A673 (cell line): ENCODE data around the gene MAGEB16. TPM values are rescaled to one million over a fixed set of nuclear protein-coding genes. Genes with fewer than 3 reads are reported as not detected.

ENCODE experiments used
- BruUV-seq: library from RNA; stranded (reverse); fragments of 400-500 nt; replicated peaks from 2 replicates; lab custom pipeline; 2021; lab: Mats Ljungman, UMichigan
- CTCF ChIA-PET: fragments of 300-600 bp; sonication (Branson Sonifier 250); formaldehyde crosslinking; loops from one replicate; lab custom pipeline; 2022; ENCODE audit warnings: antibody characterized with exemption; lab: Charles Lee
- POLR2A ChIA-PET: fragments of 300-600 bp; sonication (Branson Sonifier 250); formaldehyde crosslinking; loops from one replicate; lab custom pipeline; 2022; ENCODE audit warnings: antibody characterized with exemption; ENCODE audit not compliant: low non-redundant PET; lab: Charles Lee
- DNase-seq: peaks from one replicate; pipeline ENCODE4 v3.0.0-alpha.2; 2015; ENCODE audit warnings: low spot score
- H3K27ac ChIP-seq: fragments of 200-600 bp; sonication (generic); 2 replicates; pipeline ENCODE4 v1.5.1; 2016; ENCODE audit warnings: mixed run types, low read depth, mild to moderate bottlenecking, mixed read lengths, antibody characterized with exemption, low read length; ENCODE audit not compliant: poor library complexity, severe bottlenecking
- H3K27me3 ChIP-seq: fragments of 200-600 bp; sonication (generic); replicated peaks from 2 replicates; pipeline ENCODE4 v1.6.1; 2017; ENCODE audit warnings: mixed run types, low read depth, mild to moderate bottlenecking, mixed read lengths, antibody characterized with exemption, low read length; ENCODE audit not compliant: insufficient read depth, poor library complexity
- H3K36me3 ChIP-seq: fragments of 200-600 bp; sonication (generic); 2 replicates; pipeline ENCODE4 v1.6.1; 2016; ENCODE audit warnings: mixed run types, mild to moderate bottlenecking, mixed read lengths, antibody characterized with exemption, low read length; ENCODE audit not compliant: insufficient read depth, poor library complexity, severe bottlenecking
- H3K4me1 ChIP-seq: fragments of 200-600 bp; sonication (generic); 2 replicates; pipeline ENCODE4 v1.6.1; 2017; ENCODE audit warnings: mixed run types, mild to moderate bottlenecking, mixed read lengths, antibody characterized with exemption, low read length; ENCODE audit not compliant: insufficient read depth, poor library complexity, severe bottlenecking
- H3K4me3 ChIP-seq: fragments of 200-600 bp; sonication (generic); 2 replicates; pipeline ENCODE4 v1.5.1; 2016; ENCODE audit warnings: low read depth, mixed run types, mild to moderate bottlenecking, mixed read lengths, low read length; ENCODE audit not compliant: poor library complexity, severe bottlenecking
- H3K9me3 ChIP-seq: fragments of 200-600 bp; sonication (generic); 2 replicates; pipeline ENCODE4 v1.6.1; 2016; ENCODE audit warnings: mixed run types, low read depth, mild to moderate bottlenecking, mixed read lengths, antibody characterized with exemption, low read length; ENCODE audit not compliant: poor library complexity, severe bottlenecking
- EZH2 ChIP-seq: fragments of 200-600 bp; sonication (generic); IDR thresholded peaks from 2 replicates; pipeline ENCODE4 v1.6.1; 2017; ENCODE audit warnings: borderline replicate concordance, low read depth, mild to moderate bottlenecking, mixed read lengths, antibody characterized with exemption, low read length; ENCODE audit not compliant: poor library complexity, severe bottlenecking
- intact Hi-C: fragments of 100-400 bp; cut with micrococcal nuclease; formaldehyde crosslinking; loops from one replicate; pipeline ENCODE4 v1.10.0; 2022; ENCODE audit not compliant: unreplicated experiment
- total RNA-seq: library from RNA; stranded (reverse); gene quantifications from 2 replicates; pipeline ENCODE4 v1.2.3, GENCODE V29; 2021
- TF ChIP-seq, protein P1 (sequence below): fragments of 300-800, 200-600 bp; sonication (generic); conservative IDR thresholded peaks from 2 replicates; pipeline ENCODE4 v1.5.1; 2017; ENCODE audit warnings: low read depth, mild to moderate bottlenecking, antibody characterized with exemption, low read length, moderate library complexity, mixed read lengths

Gene MAGEB16
- total RNA-seq, 1 experiment from 2014 or later: not detected

DNA sequence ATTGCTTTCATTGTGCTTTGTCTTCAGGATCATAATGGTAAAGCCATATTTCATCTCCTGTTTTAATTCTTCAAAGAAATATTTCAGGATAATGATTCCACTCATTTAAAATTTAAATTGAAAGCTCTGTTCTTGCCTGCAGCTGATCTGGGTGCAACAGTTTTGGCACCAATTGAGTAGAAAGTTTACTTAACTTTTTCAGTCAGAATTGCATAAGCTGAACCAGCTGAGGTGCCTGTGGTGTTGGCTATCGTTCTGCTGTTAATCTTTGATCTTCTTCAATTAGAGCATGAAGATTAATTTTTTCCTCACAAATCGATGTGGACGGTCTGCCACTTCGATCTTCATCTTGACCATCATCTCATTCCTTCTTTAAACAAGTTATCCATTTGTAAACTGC lies 49.6 kb downstream of the MAGEB16 start:
- TF ChIP-seq EZH2: no peak
- TF ChIP-seq, protein P1, sequence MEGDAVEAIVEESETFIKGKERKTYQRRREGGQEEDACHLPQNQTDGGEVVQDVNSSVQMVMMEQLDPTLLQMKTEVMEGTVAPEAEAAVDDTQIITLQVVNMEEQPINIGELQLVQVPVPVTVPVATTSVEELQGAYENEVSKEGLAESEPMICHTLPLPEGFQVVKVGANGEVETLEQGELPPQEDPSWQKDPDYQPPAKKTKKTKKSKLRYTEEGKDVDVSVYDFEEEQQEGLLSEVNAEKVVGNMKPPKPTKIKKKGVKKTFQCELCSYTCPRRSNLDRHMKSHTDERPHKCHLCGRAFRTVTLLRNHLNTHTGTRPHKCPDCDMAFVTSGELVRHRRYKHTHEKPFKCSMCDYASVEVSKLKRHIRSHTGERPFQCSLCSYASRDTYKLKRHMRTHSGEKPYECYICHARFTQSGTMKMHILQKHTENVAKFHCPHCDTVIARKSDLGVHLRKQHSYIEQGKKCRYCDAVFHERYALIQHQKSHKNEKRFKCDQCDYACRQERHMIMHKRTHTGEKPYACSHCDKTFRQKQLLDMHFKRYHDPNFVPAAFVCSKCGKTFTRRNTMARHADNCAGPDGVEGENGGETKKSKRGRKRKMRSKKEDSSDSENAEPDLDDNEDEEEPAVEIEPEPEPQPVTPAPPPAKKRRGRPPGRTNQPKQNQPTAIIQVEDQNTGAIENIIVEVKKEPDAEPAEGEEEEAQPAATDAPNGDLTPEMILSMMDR: no peak
- ChIA-PET POLR2A (no interaction called here), CTCF (no interaction called here)
- intact Hi-C loops: no loop called here
- Histone ChIP-seq H3K27ac (no peak overlapping the region), H3K9me3 (no peaks in the 10 kb centered on the region), H3K4me1 (no peaks in the 10 kb centered on the region), H3K36me3 (no peaks in the 10 kb centered on the region), H3K4me3 (no peak overlapping the region), H3K27me3 (no peaks in the 10 kb centered on the region)
- no TSS peak for BruUV-seq
- no peak for DNase-seq

Other genes starting within 250 kb of the MAGEB16 start
- 1.7 and 1.8 TPM in 2 replicates for gene CFAP47, start 121.4 kb downstream of the MAGEB16 start, total RNA-seq